WTC11 (cell line): ENCODE results near the gene PROSER2. TPM values are rescaled to one million over a fixed set of nuclear protein-coding genes. Genes with fewer than 3 reads are reported as not detected.

ENCODE experiments used
- ATAC-seq: fragments of 200-7000 bp; cut with Tn5 transposase; 2 replicates; pipeline ENCODE4 v1.10.0; 2021; ENCODE audit warnings: mild to moderate bottlenecking, moderate library complexity
- CTCF ChIA-PET: fragments of 300-600 bp; sonication (Branson Sonifier 250); formaldehyde crosslinking; loops from one replicate; lab custom pipeline; 2021; ENCODE audit warnings: antibody characterized with exemption; lab: Charles Lee
- POLR2A ChIA-PET: fragments of 350-600 bp; sonication (Branson Sonifier 250); formaldehyde crosslinking; loops from one replicate; lab custom pipeline; 2021; ENCODE audit warnings: antibody characterized with exemption; lab: Charles Lee
- DNase-seq: peaks from one replicate; pipeline ENCODE4 v3.0.0; 2021; ENCODE audit warnings: low spot score
- H3K27ac Mint-ChIP-seq: 2 replicates; pipeline ENCODE4 v1.8.0; 2021; ENCODE audit warnings: mixed read lengths
- H3K27me3 Mint-ChIP-seq: 2 replicates; pipeline ENCODE4 v1.8.0; 2021; ENCODE audit warnings: low read depth, mild to moderate bottlenecking, moderate library complexity, mixed read lengths
- H3K36me3 Mint-ChIP-seq: 2 replicates; pipeline ENCODE4 v1.8.0; 2021; ENCODE audit warnings: mixed read lengths
- H3K4me1 Mint-ChIP-seq: 2 replicates; pipeline ENCODE4 v1.8.0; 2022; ENCODE audit warnings: mixed read lengths
- H3K4me3 Mint-ChIP-seq: 2 replicates; pipeline ENCODE4 v1.8.0; 2021; ENCODE audit warnings: mild to moderate bottlenecking, moderate library complexity, mixed read lengths
- H3K9me3 Mint-ChIP-seq: 2 replicates; pipeline ENCODE4 v1.8.0; 2021; ENCODE audit warnings: mixed read lengths
- ARID4B ChIP-seq: sonication (generic); formaldehyde crosslinking; IDR thresholded peaks from 2 replicates; pipeline ENCODE4 v1.8.0; 2023; ENCODE audit warnings: missing genetic modification reagents, mild to moderate bottlenecking, borderline replicate concordance
- CREB1 ChIP-seq: sonication (generic); formaldehyde crosslinking; IDR thresholded peaks from 2 replicates; pipeline ENCODE4 v1.8.0; 2023; ENCODE audit warnings: mild to moderate bottlenecking, missing genetic modification reagents
- ERG ChIP-seq: fragments of 250-450 bp; sonication (Bioruptor Pico); IDR thresholded peaks from 2 replicates; pipeline ENCODE4 v1.8.0; 2021; ENCODE audit warnings: mild to moderate bottlenecking
- ETV6 ChIP-seq: sonication (generic); formaldehyde crosslinking; IDR thresholded peaks from 2 replicates; pipeline ENCODE4 v1.8.1; 2022; ENCODE audit warnings: mild to moderate bottlenecking, missing genetic modification reagents
- FOXK1 ChIP-seq: sonication (generic); formaldehyde crosslinking; IDR thresholded peaks from 2 replicates; pipeline ENCODE4 v1.8.0; 2022; ENCODE audit warnings: mild to moderate bottlenecking, moderate library complexity, missing genetic modification reagents
- GABPB1 ChIP-seq: sonication (generic); formaldehyde crosslinking; IDR thresholded peaks from 2 replicates; pipeline ENCODE4 v1.8.1; 2023; ENCODE audit warnings: mild to moderate bottlenecking, missing genetic modification reagents
- IRF2 ChIP-seq: sonication (generic); formaldehyde crosslinking; IDR thresholded peaks from 2 replicates; pipeline ENCODE4 v1.8.0; 2022; ENCODE audit warnings: low read depth, missing genetic modification reagents, borderline replicate concordance
- NFATC4 ChIP-seq: fragments of 250-450 bp; sonication (Bioruptor Pico); IDR thresholded peaks from 2 replicates; pipeline ENCODE4 v1.9.0; 2021; ENCODE audit warnings: mild to moderate bottlenecking
- NFE2L1 ChIP-seq: sonication (generic); formaldehyde crosslinking; IDR thresholded peaks from 2 replicates; pipeline ENCODE4 v1.8.1; 2023; ENCODE audit warnings: missing genetic modification reagents
- NR1H2 ChIP-seq: sonication (generic); formaldehyde crosslinking; IDR thresholded peaks from 2 replicates; pipeline ENCODE4 v1.9.0; 2021; ENCODE audit warnings: mild to moderate bottlenecking, moderate library complexity, missing genetic modification reagents
- SMAD3 ChIP-seq: sonication (generic); formaldehyde crosslinking; IDR thresholded peaks from 2 replicates; pipeline ENCODE4 v1.8.0; 2022; ENCODE audit warnings: missing genetic modification reagents, mild to moderate bottlenecking, borderline replicate concordance
- SP1 ChIP-seq: sonication (generic); formaldehyde crosslinking; conservative IDR thresholded peaks from 2 replicates; pipeline ENCODE4 v1.8.1; 2022; ENCODE audit warnings: missing genetic modification reagents
- ZBTB43 ChIP-seq: sonication (generic); formaldehyde crosslinking; IDR thresholded peaks from 2 replicates; pipeline ENCODE4 v1.8.1; 2023; ENCODE audit warnings: mild to moderate bottlenecking, missing genetic modification reagents
- ZNF219 ChIP-seq: sonication (generic); formaldehyde crosslinking; IDR thresholded peaks from 2 replicates; pipeline ENCODE4 v1.8.0; 2023; ENCODE audit warnings: missing genetic modification reagents, mild to moderate bottlenecking, borderline replicate concordance
- ZNF232 ChIP-seq: sonication (generic); formaldehyde crosslinking; IDR thresholded peaks from 2 replicates; pipeline ENCODE4 v1.8.0; 2022; ENCODE audit warnings: mild to moderate bottlenecking, missing genetic modification reagents
- total RNA-seq: library from RNA; stranded (reverse); gene quantifications from 3 replicates; pipeline ENCODE4 v1.2.3, GENCODE V29; 2021
- TF ChIP-seq, protein P1 (sequence below): fragments of 250-450 bp; sonication (Bioruptor Pico); IDR thresholded peaks from 2 replicates; pipeline ENCODE4 v1.9.0; 2021; ENCODE audit warnings: moderate library complexity, mild to moderate bottlenecking, inconsistent platforms, borderline replicate concordance
- TF ChIP-seq, protein P2 (sequence below): sonication (generic); formaldehyde crosslinking; IDR thresholded peaks from 2 replicates; pipeline ENCODE4 v1.8.1; 2023; ENCODE audit warnings: mild to moderate bottlenecking, missing genetic modification reagents, moderate library complexity

Gene PROSER2
- total RNA-seq, 1 experiment from 2014 or later = 8.5 TPM

GRCh38 chr10:11837372-11838161 is 14.4 kb downstream of the PROSER2 start:
- Mint-ChIP-seq H3K36me3 (no peaks in the 10 kb centered on the region), H3K27ac (no peak overlapping the region), H3K9me3 (no peaks in the 10 kb centered on the region), H3K4me1 (no peaks in the 10 kb centered on the region), H3K4me3 (no peak overlapping the region), H3K27me3 (no peaks in the 10 kb centered on the region)
- no peak for DNase-seq
- no peak for TF ChIP-seq ERG
- no peak for TF ChIP-seq ETV6 (CRISPR knock-in tag)
- TF ChIP-seq NFE2L1 (CRISPR knock-in tag) = no peak
- no peak for TF ChIP-seq CREB1 (CRISPR knock-in tag)
- no peak for TF ChIP-seq NFATC4
- no peak for TF ChIP-seq SP1 (CRISPR knock-in tag)
- no peak for TF ChIP-seq FOXK1 (CRISPR knock-in tag)
- no peak for TF ChIP-seq ZNF232
- TF ChIP-seq NR1H2 = no peak
- TF ChIP-seq SMAD3 (CRISPR knock-in tag) = no peak
- TF ChIP-seq, protein P1, sequence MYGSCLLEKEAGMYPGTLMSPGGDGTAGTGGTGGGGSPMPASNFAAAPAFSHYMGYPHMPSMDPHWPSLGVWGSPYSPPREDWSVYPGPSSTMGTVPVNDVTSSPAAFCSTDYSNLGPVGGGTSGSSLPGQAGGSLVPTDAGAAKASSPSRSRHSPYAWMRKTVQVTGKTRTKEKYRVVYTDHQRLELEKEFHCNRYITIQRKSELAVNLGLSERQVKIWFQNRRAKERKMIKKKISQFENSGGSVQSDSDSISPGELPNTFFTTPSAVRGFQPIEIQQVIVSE (CRISPR knock-in tag) = no peak
- no peak for TF ChIP-seq GABPB1
- no peak for TF ChIP-seq ZNF219 (CRISPR knock-in tag)
- no peak for TF ChIP-seq ARID4B (CRISPR knock-in tag)
- TF ChIP-seq IRF2 (CRISPR knock-in tag) = no peak
- TF ChIP-seq, protein P2, sequence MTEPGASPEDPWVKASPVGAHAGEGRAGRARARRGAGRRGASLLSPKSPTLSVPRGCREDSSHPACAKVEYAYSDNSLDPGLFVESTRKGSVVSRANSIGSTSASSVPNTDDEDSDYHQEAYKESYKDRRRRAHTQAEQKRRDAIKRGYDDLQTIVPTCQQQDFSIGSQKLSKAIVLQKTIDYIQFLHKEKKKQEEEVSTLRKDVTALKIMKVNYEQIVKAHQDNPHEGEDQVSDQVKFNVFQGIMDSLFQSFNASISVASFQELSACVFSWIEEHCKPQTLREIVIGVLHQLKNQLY (CRISPR knock-in tag) = no peak
- TF ChIP-seq ZBTB43 (CRISPR knock-in tag) = no peak
- ChIA-PET POLR2A (no interaction called here), CTCF (interaction anchor here (2.2 kb wide), 1 partner anchor 16 kb away, joined by 6 read pairs; no protein-coding TSS in a partner anchor)
- ATAC-seq = no peak

GRCh38 chr10:11838298-11838852 is 15.2 kb downstream of the PROSER2 start:
- CTCF ChIA-PET = interaction anchor here (2.2 kb wide), 1 partner anchor 15 kb away, joined by 6 read pairs; no protein-coding TSS in a partner anchor
- POLR2A ChIA-PET = no interaction called here

More at GRCh38 chr10:11838298-11838852, 15.2 kb downstream of the PROSER2 start:
- Mint-ChIP-seq H3K27ac (no peak overlapping the region), H3K4me1 (no peaks in the 10 kb centered on the region), H3K36me3 (no peaks in the 10 kb centered on the region), H3K27me3 (no peaks in the 10 kb centered on the region), H3K4me3 (no peak overlapping the region), H3K9me3 (no peaks in the 10 kb centered on the region)
- no peak for ATAC-seq
- TF ChIP-seq ZBTB43 (CRISPR knock-in tag) = no peak
- no peak for DNase-seq
